CD4-positive, alpha-beta T cell treated with Interleukin-17A for 4 hours (primary cell): ENCODE data around the gene MNX1.

Source experiments
- DNase-seq: peaks from one replicate; pipeline ENCODE4 v3.0.0-alpha.2; 2020; ENCODE audit warnings: mixed read lengths

The MNX1 gene

GRCh38 chr7:157014635-157015555 is 4.4 kb upstream of the MNX1 start:
- no peak for DNase-seq

- DNase-seq, result no peak
Observed at GRCh38 chr7:157013602-157014549, 3.4 kb upstream of the MNX1 start.

GRCh38 chr7:157013101-157013500 is 2.6 kb upstream of the MNX1 start:
- DNase-seq, result no peak

GRCh38 chr7:157012113-157012547 is 1.7 kb upstream of the MNX1 start:
- DNase-seq, result no peak

GRCh38 chr7:157011333-157012112 is 1.1 kb upstream of the MNX1 start:
- DNase-seq, result no peak

GRCh38 chr7:157009778-157010587 is 480 bp downstream of the MNX1 start:
- DNase-seq, result no peak

- DNase-seq, result no peak
Observed at GRCh38 chr7:157009170-157009777, 1.2 kb downstream of the MNX1 start.

- no peak for DNase-seq
Observed at GRCh38 chr7:157008206-157009169, 2.0 kb downstream of the MNX1 start.

- no peak for DNase-seq
Observed at GRCh38 chr7:157007470-157008066, 2.9 kb downstream of the MNX1 start.

GRCh38 chr7:157006829-157007469 is 3.5 kb downstream of the MNX1 start:
- no peak for DNase-seq

- no peak for DNase-seq
Observed at GRCh38 chr7:157006205-157006747, 4.2 kb downstream of the MNX1 start.

- DNase-seq, result no peak
Observed at GRCh38 chr7:157005456-157006204, 4.8 kb downstream of the MNX1 start.

- no peak for DNase-seq
Observed at GRCh38 chr7:157004521-157005455, 5.7 kb downstream of the MNX1 start.

- DNase-seq, result no peak
Observed at GRCh38 chr7:157003756-157004520, 6.5 kb downstream of the MNX1 start.

GRCh38 chr7:157003445-157003755 is 7.1 kb downstream of the MNX1 start:
- no peak for DNase-seq

- DNase-seq, result no peak
Observed at GRCh38 chr7:157002819-157003421, 7.5 kb downstream of the MNX1 start.
